ENCODE results near the gene PODN.

Gene PODN

DNA sequence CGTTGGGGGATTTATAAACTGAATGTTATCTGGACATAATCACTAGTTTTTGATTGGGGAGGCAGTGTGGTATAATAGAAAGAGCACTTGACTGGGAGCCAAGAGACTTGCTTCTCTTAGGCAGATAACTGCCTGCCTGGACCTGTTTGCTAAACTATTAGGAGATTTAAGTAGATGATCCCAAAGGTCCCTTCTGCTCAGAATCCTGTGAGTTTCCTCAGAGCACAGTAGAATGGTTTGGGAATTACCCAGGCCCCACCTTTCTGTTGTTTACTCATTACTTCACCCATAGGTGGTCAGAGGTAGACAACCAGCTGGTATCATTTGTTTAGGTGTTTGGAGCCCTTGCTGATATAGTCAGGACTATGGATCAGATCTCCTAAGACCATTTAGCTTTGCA is 10.3 kb upstream of the PODN start:
- no peak for DNase-seq

DNA sequence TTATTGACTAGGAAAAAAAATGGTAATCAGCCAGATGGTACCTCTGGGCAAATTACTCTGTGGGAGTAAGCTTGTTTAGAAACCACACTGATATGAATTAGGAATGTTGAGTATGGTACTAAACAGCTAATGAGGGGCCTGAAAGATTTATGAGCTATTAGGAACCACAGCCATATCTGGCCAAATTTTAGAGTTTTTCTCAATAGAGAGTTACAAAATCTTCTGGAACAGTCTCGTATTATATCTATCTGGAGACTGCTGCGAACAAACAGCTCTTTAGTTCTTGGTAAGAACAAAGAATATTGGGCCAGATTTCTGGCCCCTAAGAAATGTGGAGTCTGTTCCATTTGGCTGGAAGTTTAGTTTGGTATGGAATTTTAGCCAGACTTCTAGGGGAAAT is 4.9 kb upstream of the PODN start:
- DNase-seq: no peak

DNA sequence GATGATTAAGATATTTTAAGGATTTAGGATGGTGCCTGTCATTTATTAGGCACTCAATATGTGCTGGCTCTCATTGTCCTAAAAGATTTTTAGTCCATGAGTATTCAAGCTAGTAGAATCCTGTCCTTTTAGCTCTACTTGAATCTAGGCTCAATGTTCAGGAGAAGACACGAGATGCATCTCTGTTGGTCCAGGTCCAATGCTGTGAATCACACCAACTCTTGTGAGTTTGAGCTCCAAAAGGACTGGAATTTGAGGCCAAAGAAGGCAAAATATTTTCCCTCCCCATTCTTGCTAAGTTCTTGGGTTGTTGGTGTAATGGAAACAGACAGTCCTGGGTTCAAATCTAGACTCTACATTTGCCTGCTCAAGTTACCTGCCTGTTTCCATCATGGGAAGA is 1.4 kb upstream of the PODN start:
- no peak for DNase-seq

DNA sequence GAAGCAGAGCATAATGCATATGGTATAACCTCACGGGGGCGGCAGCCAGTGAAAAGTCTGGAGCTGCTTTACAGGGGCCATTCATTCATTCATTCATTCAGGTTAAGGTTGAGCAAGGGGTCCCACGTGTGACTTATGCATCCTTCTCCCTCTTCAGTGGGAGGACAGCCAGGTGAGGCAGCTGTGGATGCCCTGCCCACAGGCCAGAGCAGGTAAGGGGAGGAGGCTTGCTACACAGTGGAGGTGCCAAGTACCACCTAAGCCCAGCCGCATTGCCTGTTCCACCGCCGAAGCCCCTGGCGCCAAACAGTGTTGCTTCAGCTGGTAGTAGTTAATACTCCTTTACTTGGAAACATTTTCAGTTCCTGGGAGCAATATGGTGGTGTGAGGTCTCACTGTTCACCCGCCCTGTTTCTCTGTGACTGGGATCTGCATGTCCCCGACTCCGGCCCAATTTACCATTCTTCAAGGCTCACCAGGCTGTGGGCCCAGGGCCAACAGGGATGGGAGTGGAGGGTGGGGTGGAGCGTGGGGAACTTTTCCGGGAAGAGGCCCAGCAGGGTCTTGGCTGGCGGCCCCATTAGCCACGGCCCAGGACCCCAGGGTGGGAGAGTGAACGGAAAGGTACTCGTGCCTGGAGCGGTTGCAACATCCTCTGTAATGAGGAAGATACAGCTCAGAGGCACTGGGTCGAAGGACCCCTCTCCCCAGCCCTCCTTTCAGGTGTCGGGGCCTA is 722 bp upstream of the PODN start:
- DNase-seq: no peak

DNA sequence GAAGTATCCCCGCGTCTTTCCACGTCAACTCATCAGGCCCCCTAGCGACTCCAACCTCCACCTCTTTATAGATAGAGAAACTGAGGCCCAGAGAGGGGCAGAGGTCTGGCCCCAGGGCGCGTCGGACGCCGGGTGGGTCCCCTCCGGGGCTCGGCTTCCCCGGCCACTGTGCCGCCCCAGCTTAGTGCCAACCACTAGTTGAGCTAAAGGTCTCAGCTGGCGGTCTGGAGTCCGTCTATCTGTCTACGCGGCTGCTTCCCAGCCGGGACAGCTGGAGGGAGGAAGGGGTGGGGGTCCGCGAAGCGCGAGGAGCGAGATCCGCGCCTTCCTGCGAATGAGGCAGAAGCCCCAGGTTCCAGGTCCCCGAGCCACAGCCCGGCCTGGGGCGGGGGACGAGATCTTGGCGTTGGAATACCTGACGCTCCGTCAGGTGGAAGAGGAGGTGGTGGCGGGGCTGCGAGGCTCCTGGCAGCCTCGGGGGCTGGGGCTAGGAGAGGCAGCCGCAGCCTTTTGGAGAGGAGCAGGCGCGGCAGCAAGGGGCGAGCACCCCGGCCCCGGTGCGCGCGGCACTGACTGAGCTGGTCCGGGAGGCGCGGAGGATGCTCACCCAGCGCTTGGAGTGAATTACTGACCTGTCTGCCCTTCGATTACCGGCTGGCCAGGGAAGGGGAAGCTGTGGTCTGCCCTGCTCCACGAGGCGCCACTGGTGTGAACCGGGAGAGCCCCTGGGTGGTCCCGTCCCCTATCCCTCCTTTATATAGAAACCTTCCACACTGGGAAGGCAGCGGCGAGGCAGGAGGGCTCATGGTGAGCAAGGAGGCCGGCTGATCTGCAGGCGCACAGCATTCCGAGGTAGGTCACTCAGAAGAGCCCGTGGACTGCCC is 937 bp downstream of the PODN start:
- no peak for DNase-seq

DNA sequence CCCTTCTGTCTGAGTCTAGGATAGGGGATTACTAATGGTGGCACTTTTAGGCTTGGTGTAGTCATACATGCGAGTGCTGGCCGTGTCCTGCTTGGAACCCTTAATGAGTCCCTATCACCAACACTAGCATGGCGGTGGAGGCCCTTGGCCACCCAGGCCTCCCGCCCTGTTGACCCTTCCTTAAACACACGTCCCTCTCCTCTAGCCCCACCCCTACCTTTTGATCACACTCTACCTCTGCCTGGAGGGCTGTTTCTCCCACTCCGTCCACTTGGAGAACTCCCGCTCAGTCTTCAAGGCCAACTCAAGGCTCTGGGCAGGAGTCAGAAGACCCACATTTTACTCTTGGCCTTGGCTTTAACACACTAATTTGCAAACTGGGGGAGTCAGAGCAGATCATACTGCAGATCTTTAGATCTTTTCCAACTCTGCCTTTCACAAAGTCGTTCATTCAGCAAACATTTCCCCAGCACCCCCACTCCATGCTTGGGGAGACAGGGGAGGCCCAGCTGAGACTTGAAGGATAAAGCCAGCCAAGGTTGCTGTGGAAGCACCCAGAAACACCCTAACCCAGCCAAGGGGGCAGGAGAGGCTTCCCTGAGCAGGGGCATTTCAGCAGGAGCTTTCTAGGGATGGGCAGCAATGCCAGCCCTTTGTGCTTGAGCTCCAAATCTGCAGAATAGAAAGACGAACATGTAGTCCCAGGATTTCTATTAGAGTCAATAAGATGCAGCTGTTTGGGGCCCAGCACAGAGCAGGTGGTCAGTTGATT is 1.9 kb downstream of the PODN start:
- DNase-seq: no peak

DNA sequence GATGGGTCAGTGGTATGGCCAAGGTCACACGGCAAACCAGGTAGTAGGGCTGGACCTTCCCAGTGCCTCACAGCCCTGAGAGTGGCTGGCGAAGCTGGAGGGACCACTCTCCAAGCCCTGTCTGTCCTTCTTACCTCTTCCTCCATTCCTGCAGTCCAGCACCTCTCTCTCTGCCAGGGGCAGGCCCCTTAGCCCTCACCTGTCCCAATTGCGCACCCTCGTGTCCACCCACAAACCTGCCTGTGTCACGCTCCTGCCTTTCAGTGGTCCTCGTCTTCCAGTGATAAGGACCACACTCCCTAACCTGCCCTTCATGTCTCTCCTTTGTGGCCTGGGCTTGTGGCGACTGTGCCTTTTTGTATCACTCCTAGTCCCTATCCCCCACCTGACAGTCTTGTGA is 3.4 kb downstream of the PODN start:
- DNase-seq: no peak

DNA sequence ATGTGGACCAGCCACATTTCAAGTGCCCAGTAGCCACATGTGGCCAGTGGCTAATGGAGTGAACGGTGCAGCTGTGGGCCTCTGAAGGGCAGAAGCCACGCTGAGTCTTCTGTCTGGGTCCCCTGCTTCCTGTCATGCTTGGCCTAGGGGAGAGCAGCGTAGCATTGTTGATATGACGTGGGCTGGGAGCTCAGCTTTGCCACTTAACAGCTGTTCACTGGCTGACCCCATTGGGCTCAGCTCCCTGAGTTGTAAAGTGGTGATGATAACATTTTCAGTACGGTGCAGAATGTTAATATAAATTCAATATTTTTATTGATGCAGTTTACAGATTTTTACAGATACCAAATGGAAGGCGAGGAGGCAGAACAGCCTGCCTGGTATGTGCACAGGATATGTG is 4.5 kb downstream of the PODN start:
- no peak for DNase-seq

DNA sequence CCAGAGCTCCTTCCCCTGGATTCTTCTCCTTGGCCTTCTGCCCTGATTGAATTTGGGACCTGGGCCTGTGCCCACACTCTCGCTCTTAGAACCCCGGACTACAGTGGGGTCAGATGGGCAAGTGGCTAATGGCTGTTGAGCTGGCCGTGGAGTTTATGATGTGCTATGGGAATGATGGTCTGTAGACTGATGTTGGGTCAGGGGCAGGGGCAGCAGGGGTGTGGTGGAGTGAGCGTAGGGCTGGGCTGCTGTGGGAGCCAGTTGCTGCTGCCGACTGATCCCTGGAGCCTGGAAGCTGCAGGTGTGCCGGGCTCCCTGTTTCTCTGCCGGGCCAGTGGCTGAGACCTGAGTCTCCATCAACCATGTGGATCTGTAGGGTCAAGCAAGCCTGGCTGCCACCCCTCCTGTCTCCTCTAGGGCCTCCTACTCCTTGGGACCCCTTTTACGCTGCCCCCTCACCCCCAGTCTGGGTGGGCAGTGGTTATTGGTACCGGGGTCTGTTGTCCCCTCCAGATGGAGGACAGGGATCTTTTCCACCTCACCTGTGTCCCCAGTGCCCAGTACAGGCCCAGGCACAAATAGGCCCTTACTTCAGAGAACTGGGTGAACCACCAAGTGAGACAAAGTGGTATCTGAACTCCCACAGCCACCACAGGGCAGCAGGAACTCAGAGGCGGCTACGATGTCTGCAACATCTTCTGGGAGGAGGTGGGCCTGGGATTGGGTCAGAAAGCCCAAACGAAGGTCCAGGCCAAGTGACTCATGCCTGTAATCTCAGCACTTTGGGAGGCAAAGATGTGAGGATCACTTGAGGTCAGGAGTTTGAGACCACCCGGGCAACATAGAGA is 5.1 kb downstream of the PODN start:
- no peak for DNase-seq

DNA sequence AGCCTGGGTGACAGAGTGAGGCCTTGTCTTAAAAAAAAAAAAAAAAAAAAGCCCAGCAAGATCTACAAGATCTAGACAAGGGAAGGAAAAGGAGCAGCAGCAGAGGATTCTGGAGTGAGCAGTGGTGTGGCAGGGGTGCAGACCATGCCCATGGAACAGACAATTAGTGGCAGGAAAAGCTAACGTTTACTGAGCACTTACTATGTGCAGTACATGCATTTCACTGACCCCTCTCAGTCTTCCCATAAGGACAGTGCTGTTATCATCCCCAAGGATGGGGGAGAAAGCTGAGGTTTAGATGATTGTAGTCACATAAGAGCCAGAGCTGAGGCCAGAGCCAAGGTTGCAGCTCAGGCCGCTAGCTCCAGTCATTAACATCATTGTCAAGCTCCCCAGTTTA is 5.9 kb downstream of the PODN start:
- DNase-seq: no peak

DNA sequence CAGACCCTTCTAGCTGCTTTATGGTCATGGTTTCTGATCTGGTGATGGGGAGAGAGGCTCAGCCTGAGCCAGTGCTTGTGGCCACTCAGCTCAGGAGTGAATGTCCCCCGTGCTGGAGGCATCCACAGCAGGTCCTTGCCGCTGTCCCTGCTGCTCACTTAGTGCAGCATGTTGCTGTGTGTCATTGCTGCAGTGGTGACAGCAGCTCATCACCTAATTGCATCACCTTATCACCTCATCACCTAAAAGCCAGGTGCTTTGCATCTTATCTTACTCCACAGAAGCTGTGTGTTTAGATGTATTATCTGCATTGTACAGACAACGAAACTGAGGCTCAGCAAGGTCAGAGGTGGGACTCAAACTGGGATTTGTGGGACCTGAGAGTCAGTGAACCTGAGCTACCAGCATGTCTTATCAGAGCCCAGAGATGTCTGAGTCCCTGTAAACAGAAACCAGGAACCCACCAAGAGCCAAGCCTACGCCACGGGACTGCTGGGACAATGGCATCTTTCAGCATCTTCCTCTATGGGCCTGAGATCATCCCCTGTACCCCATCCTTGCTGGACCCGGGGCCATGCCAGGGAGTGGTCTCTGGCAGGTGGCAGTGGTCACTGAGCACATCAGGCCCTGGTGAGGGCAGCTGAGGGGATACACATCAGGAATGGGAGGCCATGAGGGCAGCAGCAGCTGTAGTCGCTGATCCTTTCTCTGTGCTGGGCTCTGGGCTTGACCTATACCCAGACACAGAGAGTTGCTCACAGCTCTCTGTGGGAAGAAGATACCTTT is 6.5 kb downstream of the PODN start:
- DNase-seq: no peak

DNA sequence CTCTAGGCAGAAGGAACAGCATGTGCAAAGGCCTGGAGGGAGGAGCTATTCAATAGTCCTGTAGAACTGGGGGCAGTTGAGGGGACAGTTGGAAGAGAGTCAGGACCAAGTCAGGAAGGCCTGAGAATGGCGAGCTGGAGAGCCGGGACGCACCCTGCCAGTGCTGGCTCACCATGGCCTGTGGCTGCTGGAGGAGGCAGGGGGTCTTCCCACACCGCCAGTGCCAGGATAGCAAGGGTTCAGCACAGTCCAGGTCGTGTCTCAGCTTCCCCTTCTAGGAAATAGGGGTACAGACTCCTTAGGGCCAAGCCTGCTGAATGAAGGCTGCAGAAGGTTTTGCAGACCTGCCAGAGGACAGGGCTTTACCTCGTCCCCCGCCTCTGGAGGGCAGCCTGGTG is 7.3 kb downstream of the PODN start:
- no peak for DNase-seq

DNA sequence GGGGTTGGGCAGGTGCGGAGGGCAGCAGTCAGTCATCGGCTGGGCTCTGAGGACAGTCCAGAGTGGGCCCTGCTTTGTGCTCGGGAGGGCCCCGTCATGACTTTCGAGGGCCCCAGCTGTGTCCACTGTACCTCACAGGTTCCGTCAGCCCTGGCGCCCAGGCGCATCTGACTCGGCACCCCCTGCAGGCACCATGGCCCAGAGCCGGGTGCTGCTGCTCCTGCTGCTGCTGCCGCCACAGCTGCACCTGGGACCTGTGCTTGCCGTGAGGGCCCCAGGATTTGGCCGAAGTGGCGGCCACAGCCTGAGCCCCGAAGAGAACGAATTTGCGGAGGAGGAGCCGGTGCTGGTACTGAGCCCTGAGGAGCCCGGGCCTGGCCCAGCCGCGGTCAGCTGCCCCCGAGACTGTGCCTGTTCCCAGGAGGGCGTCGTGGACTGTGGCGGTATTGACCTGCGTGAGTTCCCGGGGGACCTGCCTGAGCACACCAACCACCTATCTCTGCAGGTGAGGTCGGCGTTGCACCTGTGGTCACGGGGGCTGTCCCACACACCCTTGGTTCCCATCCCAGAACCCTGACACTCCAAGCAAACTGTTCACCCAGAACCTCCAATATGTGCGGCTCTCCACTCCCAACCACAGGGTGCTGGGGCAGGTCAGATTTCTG is 7.8 kb downstream of the PODN start:
- no peak for DNase-seq

DNA sequence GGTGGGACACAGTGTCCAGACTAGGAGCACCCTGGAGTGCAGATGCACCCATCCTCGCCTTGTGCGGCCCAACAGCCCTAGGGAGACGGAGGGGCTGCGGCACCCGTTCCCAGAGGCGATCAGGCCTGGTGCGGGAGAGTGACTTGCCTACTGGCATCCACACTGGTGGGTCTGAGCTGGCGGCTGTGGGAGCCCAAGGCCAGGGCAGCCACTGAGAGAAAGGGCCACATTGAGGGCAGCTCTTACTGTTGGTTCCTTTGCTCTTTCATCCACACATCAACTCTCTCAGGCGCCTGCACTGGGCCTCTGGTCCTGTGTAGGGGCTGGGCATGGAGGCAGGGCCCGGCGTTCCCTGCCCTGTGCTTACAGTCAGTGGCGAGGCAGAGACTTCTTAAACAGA is 8.6 kb downstream of the PODN start:
- DNase-seq: no peak

DNA sequence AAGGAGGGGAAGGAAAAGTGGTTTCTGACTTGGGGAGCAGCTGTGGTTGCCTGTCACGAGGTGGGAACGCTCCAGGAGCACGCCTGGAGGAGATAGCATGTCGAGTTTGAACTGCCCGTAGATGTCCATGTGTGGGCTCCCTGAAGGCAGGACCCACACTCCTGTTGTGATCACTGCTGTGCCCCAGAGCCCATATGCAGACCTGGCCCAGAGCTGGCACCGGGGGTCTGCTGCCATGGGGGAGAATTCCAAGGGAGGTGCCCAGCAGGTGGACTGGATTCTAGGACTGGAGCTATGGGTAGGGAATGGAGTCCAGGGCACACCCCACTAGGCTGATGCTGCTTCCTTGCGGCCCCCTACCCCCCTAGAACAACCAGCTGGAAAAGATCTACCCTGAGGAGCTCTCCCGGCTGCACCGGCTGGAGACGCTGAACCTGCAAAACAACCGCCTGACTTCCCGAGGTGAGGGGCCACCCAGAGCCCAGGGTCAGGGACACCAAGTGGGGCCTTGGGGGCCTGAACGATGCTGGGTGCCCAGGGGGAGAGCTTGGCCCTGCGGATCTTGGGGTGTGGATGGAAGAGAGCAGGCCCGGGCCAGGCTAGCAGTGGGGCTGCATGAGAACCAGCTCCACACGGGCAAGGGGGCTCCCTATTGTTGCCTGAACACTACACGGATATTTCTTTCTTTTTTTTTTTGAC is 9.3 kb downstream of the PODN start:
- DNase-seq: no peak

DNA sequence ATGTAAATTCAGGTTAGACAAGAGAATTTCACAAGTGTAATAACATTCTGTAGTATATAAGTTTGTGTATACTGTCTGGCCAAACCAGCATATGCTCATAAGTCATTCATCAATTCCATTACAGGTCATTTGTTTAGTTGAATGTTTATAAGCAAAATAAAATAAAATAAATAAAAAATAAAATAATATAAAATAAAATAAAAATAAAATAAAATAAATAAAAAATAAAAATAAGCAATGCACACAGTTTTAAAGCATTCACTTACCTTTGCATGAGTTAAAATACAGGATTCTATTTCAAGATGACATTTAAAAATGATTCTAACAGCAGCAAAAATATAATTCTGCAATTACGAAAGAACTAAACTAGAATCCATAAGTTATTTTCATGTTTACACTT is 9.9 kb downstream of the PODN start:
- DNase-seq: no peak

DNA sequence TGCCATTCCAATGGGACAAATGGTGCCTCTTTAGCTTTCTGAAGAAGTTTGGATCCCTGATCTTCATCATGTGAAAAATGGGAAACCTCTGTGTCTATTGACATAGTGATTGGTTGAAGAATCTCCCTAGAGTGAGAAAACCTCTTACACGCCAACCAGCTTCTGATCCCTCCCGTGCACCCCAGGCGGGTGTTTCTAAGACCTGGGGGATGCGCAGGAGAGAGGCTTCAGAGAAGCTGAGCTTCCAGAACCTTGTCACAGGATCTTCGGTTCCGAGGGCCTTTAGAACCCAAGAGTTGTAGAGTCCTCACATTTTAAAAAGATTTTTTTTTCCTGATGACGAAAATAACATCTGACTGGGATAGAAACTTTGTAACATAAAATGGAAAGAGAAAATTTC is 11.3 kb downstream of the PODN start:
- no peak for DNase-seq

DNA sequence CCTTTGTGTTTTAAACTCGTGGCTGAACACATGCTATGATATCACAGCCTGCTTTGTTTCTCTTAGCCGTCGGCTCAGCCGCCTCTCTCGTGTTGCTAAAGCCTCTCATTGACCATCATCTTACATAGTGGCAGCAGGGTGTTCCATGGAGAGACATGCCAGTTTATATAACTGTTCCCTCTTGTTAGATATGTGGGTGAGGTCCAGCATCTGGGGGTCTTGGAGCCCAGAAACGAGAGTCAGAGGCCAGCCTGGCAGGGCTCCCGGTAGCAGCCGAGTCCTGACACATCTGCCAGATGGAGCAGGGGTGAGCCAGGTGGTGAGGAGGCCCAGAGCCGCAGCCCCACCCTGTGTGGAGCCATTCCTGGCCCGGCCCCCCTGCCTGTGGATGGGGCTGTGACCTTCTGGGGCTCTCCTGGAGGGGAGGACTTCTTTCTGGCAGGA is 11.9 kb downstream of the PODN start:
- DNase-seq: no peak

DNA sequence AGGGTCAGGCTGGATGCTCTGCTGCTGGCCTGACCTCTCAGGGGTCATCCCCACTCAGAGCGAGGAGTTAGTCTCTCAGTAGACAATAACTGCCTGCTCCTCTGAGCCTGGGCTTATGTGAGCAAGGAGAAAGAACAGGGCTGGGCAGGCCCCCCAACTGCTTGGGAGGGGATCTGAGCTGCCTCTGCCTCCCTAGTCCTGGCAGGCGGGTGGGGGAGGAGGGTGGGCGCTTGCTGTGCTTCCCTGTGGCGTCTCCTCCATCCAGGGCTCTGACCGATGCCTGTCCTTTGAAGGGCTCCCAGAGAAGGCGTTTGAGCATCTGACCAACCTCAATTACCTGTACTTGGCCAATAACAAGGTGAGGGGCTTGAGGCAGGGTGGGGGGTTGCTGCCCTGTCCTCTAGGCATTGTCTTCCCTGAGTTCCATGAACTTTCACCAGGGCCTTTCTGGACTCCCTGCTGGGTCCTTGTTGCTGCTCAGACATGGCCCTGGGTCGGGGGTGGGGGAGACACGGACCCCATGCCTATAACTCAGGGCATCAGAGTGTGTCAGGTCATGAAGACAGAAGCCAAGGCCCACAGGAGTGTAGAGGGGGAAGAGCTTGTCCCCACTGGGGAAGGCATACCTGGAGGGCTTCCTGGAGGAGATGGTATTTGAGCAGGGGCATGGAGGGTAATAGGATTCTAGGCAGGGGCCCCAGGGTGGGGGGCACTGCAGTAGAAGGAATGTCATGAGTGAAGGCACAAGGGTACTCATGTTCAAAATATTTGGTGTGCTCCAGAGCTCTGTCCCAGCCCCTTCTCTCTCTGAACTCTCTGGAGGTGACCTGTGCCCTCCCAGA is 12.5 kb downstream of the PODN start:
- DNase-seq: no peak

DNA sequence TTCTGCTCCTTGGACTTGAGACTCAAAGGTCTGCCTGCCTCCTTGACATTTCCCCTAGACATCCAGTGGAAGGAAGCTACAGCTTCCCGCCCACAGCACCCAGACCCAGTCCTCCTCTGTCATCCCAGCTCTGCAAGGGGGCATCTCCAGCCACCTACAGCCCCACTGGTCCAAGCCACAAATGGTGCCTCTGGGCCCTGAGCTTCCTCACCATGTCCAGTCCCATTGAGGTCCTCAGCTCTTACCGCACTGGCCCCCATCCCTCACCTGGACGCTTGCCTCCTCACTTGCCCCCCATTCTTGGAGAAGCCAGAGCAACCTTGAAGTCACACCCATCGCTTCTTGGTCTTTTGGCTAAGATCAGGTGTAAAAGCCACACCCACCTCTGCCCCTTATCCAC is 13.2 kb downstream of the PODN start:
- no peak for DNase-seq
